GM12891 (cell line): Measurements from ENCODE around the gene RBFOX1.

ENCODE experiments used
- DNase-seq: peaks from one replicate; pipeline ENCODE4 v3.0.0; 2011; ENCODE audit warnings: low spot score; ENCODE audit not compliant: insufficient read length
- FAIRE-seq: peaks from 2 replicates; lab custom pipeline; 2011; peaks lifted over from hg19 to GRCh38; lab: Jason Lieb, UNC
- PAX5 ChIP-seq: IDR thresholded peaks from 2 replicates; pipeline ENCODE4 v1.6.1; 2011; ENCODE audit warnings: low read length, moderate library complexity, mild to moderate bottlenecking; ENCODE audit not compliant: insufficient read depth, severe bottlenecking
- POLR2A ChIP-seq: IDR thresholded peaks from 2 replicates; pipeline ENCODE4 v1.6.1; 2011; ENCODE audit warnings: low read depth, low read length, control low read depth
- POLR2AphosphoS5 ChIP-seq: IDR thresholded peaks from 2 replicates; pipeline ENCODE4 v1.6.1; 2011; ENCODE audit warnings: low read depth, low read length, control low read depth
- POU2F2 ChIP-seq: IDR thresholded peaks from 2 replicates; pipeline ENCODE4 v1.6.1; 2011; ENCODE audit warnings: low read depth, mild to moderate bottlenecking, control low read depth, low read length, moderate library complexity
- SPI1 ChIP-seq: IDR thresholded peaks from 2 replicates; pipeline ENCODE4 v1.6.1; 2011; ENCODE audit warnings: low read depth, low read length, control low read depth
- TAF1 ChIP-seq: IDR thresholded peaks from 2 replicates; pipeline ENCODE4 v1.6.1; 2011; ENCODE audit warnings: low read depth, low read length, control low read depth

Gene RBFOX1

GRCh38 chr16:7333180-7333725 lies 608 bp downstream of the RBFOX1 start:
- FAIRE-seq = no peak
- DNase-seq = no peak
- TF ChIP-seq TAF1 (no peak), PAX5 (no peak), POLR2AphosphoS5 (no peak), SPI1 (no peak), POLR2A (no peak), POU2F2 (no peak)

- no peak for FAIRE-seq
- TF ChIP-seq POLR2A = no peak
- no peak for TF ChIP-seq PAX5
- TF ChIP-seq SPI1 = no peak
- TF ChIP-seq POLR2AphosphoS5 = no peak
- no peak for TF ChIP-seq TAF1
- TF ChIP-seq POU2F2 = no peak
- no peak for DNase-seq
Measured at GRCh38 chr16:7334801-7335560, 2.3 kb downstream of the RBFOX1 start.

- TF ChIP-seq POLR2A (no peak), PAX5 (no peak), SPI1 (no peak), POU2F2 (no peak), POLR2AphosphoS5 (no peak), TAF1 (no peak)
- DNase-seq (no peak), FAIRE-seq (no peak)
Measured at GRCh38 chr16:7335991-7336634, 3.5 kb downstream of the RBFOX1 start.

GRCh38 chr16:7336742-7337141 lies 4.1 kb downstream of the RBFOX1 start:
- TF ChIP-seq POU2F2 (no peak), POLR2A (no peak), TAF1 (no peak), POLR2AphosphoS5 (no peak), SPI1 (no peak), PAX5 (no peak)
- DNase-seq (no peak), FAIRE-seq (no peak)

- FAIRE-seq = no peak
- no peak for DNase-seq
Measured at GRCh38 chr16:7338826-7339225, 6.2 kb downstream of the RBFOX1 start.

GRCh38 chr16:7339700-7340099 lies 7.1 kb downstream of the RBFOX1 start:
- TF ChIP-seq PAX5 (no peak), SPI1 (no peak), POLR2A (no peak), POU2F2 (no peak), TAF1 (no peak), POLR2AphosphoS5 (no peak)
- no peak for FAIRE-seq
- no peak for DNase-seq

More at GRCh38 chr16:7338826-7339225, 6.2 kb downstream of the RBFOX1 start:
- TF ChIP-seq POU2F2 (no peak), SPI1 (no peak), POLR2AphosphoS5 (no peak), PAX5 (no peak), POLR2A (no peak), TAF1 (no peak)

- TF ChIP-seq POLR2A (no peak), PAX5 (no peak), TAF1 (no peak), SPI1 (no peak)
- no peak for DNase-seq
- no peak for FAIRE-seq
Measured at GRCh38 chr16:7340938-7341337, 8.3 kb downstream of the RBFOX1 start.

- TF ChIP-seq POLR2AphosphoS5 (no peak), POU2F2 (no peak), PAX5 (no peak), SPI1 (no peak), TAF1 (no peak)
- DNase-seq = no peak
- no peak for FAIRE-seq
Measured at GRCh38 chr16:7342598-7342997, 10.0 kb downstream of the RBFOX1 start.

GRCh38 chr16:7343243-7343642 lies 10.6 kb downstream of the RBFOX1 start:
- FAIRE-seq = no peak
- TF ChIP-seq POLR2AphosphoS5 = no peak
- no peak for TF ChIP-seq TAF1
- TF ChIP-seq POU2F2 = no peak
- no peak for TF ChIP-seq SPI1
- TF ChIP-seq POLR2A = no peak
- no peak for TF ChIP-seq PAX5
- DNase-seq = no peak
